ENCODE measurements around the gene EPHA8. TPM values are rescaled to one million over a fixed set of nuclear protein-coding genes. Genes with fewer than 3 reads are reported as not detected.

EPHA8 gene
- total and polyA plus RNA-seq, 2 donors (not counting 1 experiment from before 2014, with no cell fraction given) = not detected

DNA sequence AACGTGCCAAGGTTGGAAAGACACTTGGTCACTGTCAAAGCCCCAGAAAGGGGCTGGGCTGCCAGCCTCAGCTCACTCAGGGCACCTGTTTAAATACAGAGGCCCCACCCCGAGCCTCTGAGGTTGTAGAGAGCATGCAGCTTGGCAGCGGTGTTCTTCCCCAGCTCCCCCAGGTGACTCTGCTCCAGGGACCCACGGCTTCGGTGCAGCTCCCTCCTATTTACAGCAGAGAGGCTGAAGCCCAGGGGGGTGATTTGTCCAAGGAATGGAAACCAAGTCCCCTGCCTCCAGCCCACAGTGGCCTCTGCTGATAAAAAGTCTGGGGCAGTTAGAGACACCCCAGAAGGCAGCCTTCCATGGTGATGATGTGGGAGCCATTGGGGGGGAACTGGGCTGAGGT, 64.0 kb downstream of the EPHA8 start:
- Histone ChIP-seq H3K36me3 (replicated peaks in 1 of 2; ENCODE audit: control extremely low read depth in 1 of 2, control insufficient read depth in 1 of 2, extremely low read depth in 1 of 2, insufficient read depth in 2 of 2, low read length in 1 of 2) (no peaks in the 10 kb centered on the region), H3K4me3 (ENCODE audit: control extremely low read depth in 1 of 5, extremely low read depth in 1 of 5, insufficient read depth in 1 of 5, low read depth in 2 of 5, low read length in 4 of 5) (no peak overlapping the region), H3K4me2 (replicated peaks; ENCODE audit: low read depth, low read length, poor library complexity, severe bottlenecking) (no peak overlapping the region), H3K9me3 (ENCODE audit: control extremely low read depth in 1 of 3, control insufficient read depth in 2 of 3, insufficient read depth in 1 of 3, low read length in 2 of 3) (no peaks in the 10 kb centered on the region), H2AFZ (ENCODE audit: insufficient read depth, low read depth, low read length, poor library complexity, severe bottlenecking) (no peak overlapping the region), H4K20me1 (ENCODE audit: control insufficient read depth, insufficient read depth, low read length, poor library complexity, severe bottlenecking) (no peaks in the 10 kb centered on the region), H3K79me2 (ENCODE audit: control insufficient read depth, insufficient read depth, low read length) (no peaks in the 10 kb centered on the region), H3K27me3 (replicated peaks in 1 of 4; ENCODE audit: control extremely low read depth in 1 of 4, control insufficient read depth in 3 of 4, insufficient read depth in 4 of 4, low read length in 3 of 4) (peaks cover 0 to 11% (median 2%) of the 10 kb centered on the region in 4 experiments), H3K4me1 (ENCODE audit: control insufficient read depth in 2 of 2, insufficient read depth in 2 of 2, low read length in 2 of 2) (no peaks in the 10 kb centered on the region), H3K9ac (ENCODE audit: low read length) (no peak overlapping the region), H3K27ac (ENCODE audit: low read length in 2 of 2) (no peak overlapping the region)
- WGBS (ENCODE audit: insufficient coverage) = 65% methylated on average over 3 of the region's 5 CpGs
- Mint-ChIP-seq H3K27ac (no peak overlapping the region), H3K4me3 (no peak overlapping the region), H3K27me3 (peaks cover 52% of the 10 kb centered on the region), H3K9me3 (ENCODE audit: insufficient read depth) (no peaks in the 10 kb centered on the region), H3K4me1 (no peaks in the 10 kb centered on the region)
- DNase-seq (no peak), ATAC-seq (ENCODE audit: low read depth) (no peak)
- TF ChIP-seq EZH2 (IDR thresholded peaks at IDR 0.05; ENCODE audit: borderline replicate concordance, insufficient read depth, low read depth, low read length, poor library complexity, severe bottlenecking) = no peak
- TF ChIP-seq, protein P1, sequence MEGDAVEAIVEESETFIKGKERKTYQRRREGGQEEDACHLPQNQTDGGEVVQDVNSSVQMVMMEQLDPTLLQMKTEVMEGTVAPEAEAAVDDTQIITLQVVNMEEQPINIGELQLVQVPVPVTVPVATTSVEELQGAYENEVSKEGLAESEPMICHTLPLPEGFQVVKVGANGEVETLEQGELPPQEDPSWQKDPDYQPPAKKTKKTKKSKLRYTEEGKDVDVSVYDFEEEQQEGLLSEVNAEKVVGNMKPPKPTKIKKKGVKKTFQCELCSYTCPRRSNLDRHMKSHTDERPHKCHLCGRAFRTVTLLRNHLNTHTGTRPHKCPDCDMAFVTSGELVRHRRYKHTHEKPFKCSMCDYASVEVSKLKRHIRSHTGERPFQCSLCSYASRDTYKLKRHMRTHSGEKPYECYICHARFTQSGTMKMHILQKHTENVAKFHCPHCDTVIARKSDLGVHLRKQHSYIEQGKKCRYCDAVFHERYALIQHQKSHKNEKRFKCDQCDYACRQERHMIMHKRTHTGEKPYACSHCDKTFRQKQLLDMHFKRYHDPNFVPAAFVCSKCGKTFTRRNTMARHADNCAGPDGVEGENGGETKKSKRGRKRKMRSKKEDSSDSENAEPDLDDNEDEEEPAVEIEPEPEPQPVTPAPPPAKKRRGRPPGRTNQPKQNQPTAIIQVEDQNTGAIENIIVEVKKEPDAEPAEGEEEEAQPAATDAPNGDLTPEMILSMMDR (IDR thresholded peaks at IDR 0.05) = no peak
- CTCF ChIA-PET = no interaction called here
- intact Hi-C loops (cut with micrococcal nuclease) = no loop called here
- POLR2A ChIA-PET = no interaction called here

DNA sequence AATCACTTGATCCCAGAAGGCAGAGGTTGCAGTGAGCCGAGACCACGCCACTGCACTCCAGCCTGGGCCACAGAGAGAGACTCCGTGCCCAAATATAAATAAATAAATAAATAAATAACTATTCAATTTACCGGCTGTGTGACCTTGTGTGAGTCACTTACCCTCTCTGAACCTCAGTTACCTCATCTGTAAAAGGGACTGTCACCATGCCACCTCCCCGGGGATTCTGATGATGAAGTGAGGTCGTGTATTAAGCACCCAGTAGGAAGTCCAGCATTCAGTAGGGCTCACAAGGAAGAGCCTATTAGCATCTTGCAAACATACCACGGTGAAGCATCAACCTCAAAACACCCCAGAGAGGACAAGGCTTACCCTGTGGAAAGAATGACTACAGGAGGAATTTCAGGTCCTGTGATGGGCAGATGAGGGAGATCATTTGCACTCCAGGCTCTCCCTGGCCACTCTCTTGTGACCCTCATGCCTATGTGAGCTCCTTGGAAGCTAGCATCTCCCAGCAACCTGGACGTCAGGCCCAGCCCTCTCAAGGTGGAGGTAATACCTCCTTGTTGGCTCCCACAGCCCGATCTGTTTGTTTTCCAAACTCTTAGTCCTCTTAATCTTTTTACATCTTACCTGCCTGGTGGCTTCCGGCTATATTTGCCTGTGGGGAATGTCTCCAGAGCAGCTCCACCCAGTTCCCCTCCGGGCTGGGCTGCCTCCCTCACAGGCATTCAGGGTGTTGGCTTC, 65.6 kb downstream of the EPHA8 start:
- ChIA-PET POLR2A (no interaction called here), CTCF (no interaction called here)
- no peaks in the 10 kb centered on the region for H4K20me1 ChIP-seq (ENCODE audit: control insufficient read depth, insufficient read depth, low read length, poor library complexity, severe bottlenecking)
- intact Hi-C loops (cut with micrococcal nuclease) = no loop called here
- ATAC-seq (ENCODE audit: low read depth) (no peak), DNase-seq (no peak)
- no peak overlapping the region for H3K9ac ChIP-seq (ENCODE audit: low read length)
- TF ChIP-seq, protein P1 (IDR thresholded peaks at IDR 0.05) = no peak
- no peak for TF ChIP-seq EZH2 (IDR thresholded peaks at IDR 0.05; ENCODE audit: borderline replicate concordance, insufficient read depth, low read depth, low read length, poor library complexity, severe bottlenecking)
- H3K27ac Mint-ChIP-seq = no peak overlapping the region
- H3K4me3 Mint-ChIP-seq = no peak overlapping the region
- H3K4me1 Mint-ChIP-seq = no peaks in the 10 kb centered on the region
- no peak overlapping the region for H3K27ac ChIP-seq (ENCODE audit: low read length in 2 of 2)
- H3K4me1 ChIP-seq (ENCODE audit: control insufficient read depth in 2 of 2, insufficient read depth in 2 of 2, low read length in 2 of 2) = no peaks in the 10 kb centered on the region
- 13% methylated on average over 3 of the region's 11 CpGs for WGBS (ENCODE audit: insufficient coverage)
- no peaks in the 10 kb centered on the region for H3K79me2 ChIP-seq (ENCODE audit: control insufficient read depth, insufficient read depth, low read length)
- no peak overlapping the region for H3K4me3 ChIP-seq (ENCODE audit: control extremely low read depth in 1 of 5, extremely low read depth in 1 of 5, insufficient read depth in 1 of 5, low read depth in 2 of 5, low read length in 4 of 5)
- no peaks in the 10 kb centered on the region for H3K36me3 ChIP-seq (replicated peaks in 1 of 2; ENCODE audit: control extremely low read depth in 1 of 2, control insufficient read depth in 1 of 2, extremely low read depth in 1 of 2, insufficient read depth in 2 of 2, low read length in 1 of 2)
- H3K27me3 ChIP-seq (replicated peaks in 1 of 4; ENCODE audit: control extremely low read depth in 1 of 4, control insufficient read depth in 3 of 4, insufficient read depth in 4 of 4, low read length in 3 of 4) = peaks cover 0 to 11% (median 2%) of the 10 kb centered on the region in 4 experiments
- no peak overlapping the region for H3K4me2 ChIP-seq (replicated peaks; ENCODE audit: low read depth, low read length, poor library complexity, severe bottlenecking)
- no peaks in the 10 kb centered on the region for H3K9me3 Mint-ChIP-seq (ENCODE audit: insufficient read depth)
- H3K9me3 ChIP-seq (ENCODE audit: control extremely low read depth in 1 of 3, control insufficient read depth in 2 of 3, insufficient read depth in 1 of 3, low read length in 2 of 3) = no peaks in the 10 kb centered on the region
- H2AFZ ChIP-seq (ENCODE audit: insufficient read depth, low read depth, low read length, poor library complexity, severe bottlenecking) = no peak overlapping the region
- H3K27me3 Mint-ChIP-seq = peaks cover 51% of the 10 kb centered on the region
